HepG2 (cell line): ENCODE measurements around the gene MICA. TPM values are rescaled to one million over a fixed set of nuclear protein-coding genes. Genes with fewer than 3 reads are reported as not detected.

Experiments used
- ADNP ChIP-seq: sonication (generic); formaldehyde crosslinking; IDR thresholded peaks from 2 replicates; pipeline ENCODE4 v1.4.0; 2020; ENCODE audit warnings: missing genetic modification reagents
- ATF1 ChIP-seq: IDR thresholded peaks from 2 replicates; pipeline ENCODE4 v1.6.1; 2016; ENCODE audit warnings: mild to moderate bottlenecking, control low read depth
- ATM ChIP-seq: fragments of 450-650 bp; IDR thresholded peaks from 2 replicates; pipeline ENCODE4 v1.7.1; 2017; ENCODE audit warnings: mild to moderate bottlenecking, borderline replicate concordance
- CC2D1A ChIP-seq: sonication (generic); formaldehyde crosslinking; IDR thresholded peaks from 2 replicates; pipeline ENCODE4 v1.8.1; 2023; ENCODE audit warnings: mild to moderate bottlenecking, missing genetic modification reagents
- ISL2 ChIP-seq: sonication (generic); formaldehyde crosslinking; IDR thresholded peaks from 2 replicates; pipeline ENCODE4 v1.5.0; 2020; ENCODE audit warnings: missing genetic modification reagents
- NFATC3 ChIP-seq: sonication (generic); formaldehyde crosslinking; IDR thresholded peaks from 2 replicates; pipeline ENCODE4 v1.5.1; 2020; ENCODE audit warnings: mild to moderate bottlenecking, missing genetic modification reagents
- PAWR ChIP-seq: sonication (generic); formaldehyde crosslinking; IDR thresholded peaks from 2 replicates; pipeline ENCODE4 v1.4.0; 2020; ENCODE audit warnings: missing genetic modification reagents, mild to moderate bottlenecking, borderline replicate concordance
- SALL1 ChIP-seq: sonication (generic); formaldehyde crosslinking; IDR thresholded peaks from 2 replicates; pipeline ENCODE4 v1.8.0; 2022; ENCODE audit warnings: mild to moderate bottlenecking, missing genetic modification reagents
- SOX6 ChIP-seq, 2 experiments: fragments of 450-650 bp in 1 of 2; sonication (generic) in 1 of 2; formaldehyde crosslinking in 1 of 2; IDR thresholded peaks; 2 replicates each; pipeline versions ENCODE4 v1.4.0 to v1.6.1; 2017 to 2020; ENCODE audit warnings: antibody characterized with exemption in 1 of 2, mild to moderate bottlenecking in 1 of 2, missing genetic modification reagents in 1 of 2
- TAF1 ChIP-seq: sonication (generic); formaldehyde crosslinking; IDR thresholded peaks from 2 replicates; pipeline ENCODE4 v1.4.0; 2020; ENCODE audit warnings: missing genetic modification reagents
- ZMYM2 ChIP-seq: sonication (generic); formaldehyde crosslinking; IDR thresholded peaks from 2 replicates; pipeline ENCODE4 v1.8.0; 2022; ENCODE audit warnings: mild to moderate bottlenecking, missing genetic modification reagents
- ZNF235 ChIP-seq: sonication (generic); formaldehyde crosslinking; IDR thresholded peaks from 2 replicates; pipeline ENCODE4 v1.8.1; 2023; ENCODE audit warnings: mild to moderate bottlenecking, missing genetic modification reagents, borderline replicate concordance
- ZNF788 ChIP-seq: sonication (generic); formaldehyde crosslinking; IDR thresholded peaks from 2 replicates; pipeline ENCODE4 v1.5.0; 2020; ENCODE audit warnings: mild to moderate bottlenecking, missing genetic modification reagents, borderline replicate concordance
- polyA plus RNA-seq, 8 experiments: library from polyadenylated mRNA; depleted of rRNA in 3 of 8; stranded (reverse) in 7 of 8; unstranded in 1 of 8; fragments of >200 nt; fragmentation: Illumina TruSeq in 4 of 8; extraction: Trizol in 4 of 8; gene quantifications; 2 replicates each; pipeline versions ENCODE4 v1.2.1 to v1.2.3, GENCODE V29; 2011 to 2016; ENCODE audit warnings: low read depth in 4 of 8, missing spikeins in 1 of 8, mixed read lengths in 1 of 8; ENCODE audit not compliant: insufficient read depth in 1 of 8
- total RNA-seq, 5 experiments: library from RNA; depleted of rRNA; stranded (reverse); fragments of >200 nt; fragmentation: Illumina TruSeq; extraction: Trizol; gene quantifications; 2 replicates each; pipeline ENCODE4 v1.2.3, GENCODE V29; 2016; ENCODE audit warnings: low read depth in 1 of 5
- TF ChIP-seq, protein P1 (sequence below): sonication (generic); formaldehyde crosslinking; conservative IDR thresholded peaks from 2 replicates; pipeline ENCODE4 v1.4.0; 2020; ENCODE audit warnings: mild to moderate bottlenecking, missing genetic modification reagents, moderate library complexity
- TF ChIP-seq, protein P2 (sequence below): sonication (generic); formaldehyde crosslinking; IDR thresholded peaks from 2 replicates; pipeline ENCODE4 v1.4.0; 2020; ENCODE audit warnings: missing genetic modification reagents, borderline replicate concordance
- TF ChIP-seq, protein P3 (sequence below): sonication (generic); formaldehyde crosslinking; IDR thresholded peaks from 2 replicates; pipeline ENCODE4 v1.4.0; 2020; ENCODE audit warnings: mild to moderate bottlenecking, missing genetic modification reagents
- TF ChIP-seq, protein P4 (sequence below): sonication (generic); formaldehyde crosslinking; IDR thresholded peaks from 2 replicates; pipeline ENCODE4 v1.5.0; 2020; ENCODE audit warnings: mild to moderate bottlenecking, missing genetic modification reagents
- TF ChIP-seq, protein P5 (sequence below): sonication (generic); formaldehyde crosslinking; IDR thresholded peaks from 2 replicates; pipeline ENCODE4 v1.8.0; 2022; ENCODE audit warnings: missing genetic modification reagents, mild to moderate bottlenecking, moderate library complexity, borderline replicate concordance

The MICA gene
- total and polyA plus RNA-seq, 2 of the 13 experiments (the other 11 are each of a cell fraction or from before 2014, with no cell fraction given), result 21.6 to 38.1 TPM

DNA sequence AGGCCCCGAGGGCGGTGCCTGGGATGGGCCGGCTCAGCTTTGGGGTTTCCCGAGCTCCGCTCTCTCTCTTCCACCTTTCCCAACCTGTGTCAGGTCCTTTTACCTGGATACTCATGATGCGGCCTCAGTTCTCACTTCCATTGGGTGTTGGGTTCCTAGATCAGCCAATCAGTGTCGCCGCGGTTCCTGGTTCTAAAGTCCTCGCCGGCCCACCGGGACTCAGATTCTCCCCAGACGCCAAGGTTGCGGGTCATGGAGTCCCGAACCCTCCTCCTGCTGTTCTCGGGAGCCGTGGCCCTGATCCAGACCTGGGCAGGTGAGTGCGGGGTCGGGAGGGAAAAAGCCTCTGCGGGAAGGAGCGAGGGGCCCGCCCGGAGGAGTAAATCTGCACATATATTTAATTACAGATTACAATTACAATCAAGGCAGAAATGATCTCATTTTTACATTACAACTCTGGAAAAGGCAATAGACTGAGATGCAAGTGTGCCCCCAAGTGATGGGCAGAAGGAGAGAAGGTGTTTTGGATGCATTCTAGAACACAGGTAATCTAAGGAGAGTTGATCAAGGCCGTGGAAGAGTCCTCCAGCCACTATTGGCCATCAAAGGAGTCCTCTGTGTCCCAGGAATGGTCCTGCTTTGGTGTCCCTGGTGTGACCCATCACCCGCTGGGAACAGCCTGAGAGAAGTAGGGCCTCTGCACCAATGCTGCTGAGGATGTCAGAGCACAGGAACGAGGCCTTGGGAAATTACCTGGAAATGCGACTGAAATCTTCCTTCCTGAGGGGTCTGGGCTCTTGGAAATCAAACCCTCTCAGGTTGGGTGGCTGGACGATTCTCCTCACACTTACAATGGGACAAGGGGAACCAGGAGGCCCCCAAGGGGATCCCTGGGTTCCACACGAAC lies 59.8 kb downstream of the MICA start (continued):
- TF ChIP-seq ISL2 (CRISPR knock-in tag) (0 out of 2 replicates have a peak, but pooled peaks have one; percentile 28), ZMYM2 (CRISPR knock-in tag) (no peak), SALL1 (CRISPR knock-in tag) (peak; percentile 18; the same call in 1 of the 2 replicates), ZNF788 (CRISPR knock-in tag) (no peak), TAF1 (CRISPR knock-in tag) (peak; percentile 62; the same call in 1 of the 2 replicates), ATM (no peak), ATF1 (CRISPR knock-in tag) (peak; percentile 96), ADNP (CRISPR knock-in tag) (no peak), NFATC3 (CRISPR knock-in tag) (no peak), CC2D1A (CRISPR knock-in tag) (no peak), SOX6 (IDR thresholded peaks at IDR 0.05) (no peak), SOX6 (CRISPR knock-in tag; IDR thresholded peaks at IDR 0.05) (peak; percentile 36; the same call in 1 of the 2 replicates), PAWR (CRISPR knock-in tag) (no peak), ZNF235 (no peak)
- TF ChIP-seq, protein P1, sequence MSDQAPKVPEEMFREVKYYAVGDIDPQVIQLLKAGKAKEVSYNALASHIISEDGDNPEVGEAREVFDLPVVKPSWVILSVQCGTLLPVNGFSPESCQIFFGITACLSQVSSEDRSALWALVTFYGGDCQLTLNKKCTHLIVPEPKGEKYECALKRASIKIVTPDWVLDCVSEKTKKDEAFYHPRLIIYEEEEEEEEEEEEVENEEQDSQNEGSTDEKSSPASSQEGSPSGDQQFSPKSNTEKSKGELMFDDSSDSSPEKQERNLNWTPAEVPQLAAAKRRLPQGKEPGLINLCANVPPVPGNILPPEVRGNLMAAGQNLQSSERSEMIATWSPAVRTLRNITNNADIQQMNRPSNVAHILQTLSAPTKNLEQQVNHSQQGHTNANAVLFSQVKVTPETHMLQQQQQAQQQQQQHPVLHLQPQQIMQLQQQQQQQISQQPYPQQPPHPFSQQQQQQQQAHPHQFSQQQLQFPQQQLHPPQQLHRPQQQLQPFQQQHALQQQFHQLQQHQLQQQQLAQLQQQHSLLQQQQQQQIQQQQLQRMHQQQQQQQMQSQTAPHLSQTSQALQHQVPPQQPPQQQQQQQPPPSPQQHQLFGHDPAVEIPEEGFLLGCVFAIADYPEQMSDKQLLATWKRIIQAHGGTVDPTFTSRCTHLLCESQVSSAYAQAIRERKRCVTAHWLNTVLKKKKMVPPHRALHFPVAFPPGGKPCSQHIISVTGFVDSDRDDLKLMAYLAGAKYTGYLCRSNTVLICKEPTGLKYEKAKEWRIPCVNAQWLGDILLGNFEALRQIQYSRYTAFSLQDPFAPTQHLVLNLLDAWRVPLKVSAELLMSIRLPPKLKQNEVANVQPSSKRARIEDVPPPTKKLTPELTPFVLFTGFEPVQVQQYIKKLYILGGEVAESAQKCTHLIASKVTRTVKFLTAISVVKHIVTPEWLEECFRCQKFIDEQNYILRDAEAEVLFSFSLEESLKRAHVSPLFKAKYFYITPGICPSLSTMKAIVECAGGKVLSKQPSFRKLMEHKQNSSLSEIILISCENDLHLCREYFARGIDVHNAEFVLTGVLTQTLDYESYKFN (CRISPR knock-in tag), result peak; percentile 33; the same call in 1 of the 2 replicates
- TF ChIP-seq, protein P2, sequence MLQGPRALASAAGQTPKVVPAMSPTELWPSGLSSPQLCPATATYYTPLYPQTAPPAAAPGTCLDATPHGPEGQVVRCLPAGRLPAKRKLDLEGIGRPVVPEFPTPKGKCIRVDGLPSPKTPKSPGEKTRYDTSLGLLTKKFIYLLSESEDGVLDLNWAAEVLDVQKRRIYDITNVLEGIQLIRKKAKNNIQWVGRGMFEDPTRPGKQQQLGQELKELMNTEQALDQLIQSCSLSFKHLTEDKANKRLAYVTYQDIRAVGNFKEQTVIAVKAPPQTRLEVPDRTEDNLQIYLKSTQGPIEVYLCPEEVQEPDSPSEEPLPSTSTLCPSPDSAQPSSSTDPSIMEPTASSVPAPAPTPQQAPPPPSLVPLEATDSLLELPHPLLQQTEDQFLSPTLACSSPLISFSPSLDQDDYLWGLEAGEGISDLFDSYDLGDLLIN (CRISPR knock-in tag), result no peak
- TF ChIP-seq, protein P3, sequence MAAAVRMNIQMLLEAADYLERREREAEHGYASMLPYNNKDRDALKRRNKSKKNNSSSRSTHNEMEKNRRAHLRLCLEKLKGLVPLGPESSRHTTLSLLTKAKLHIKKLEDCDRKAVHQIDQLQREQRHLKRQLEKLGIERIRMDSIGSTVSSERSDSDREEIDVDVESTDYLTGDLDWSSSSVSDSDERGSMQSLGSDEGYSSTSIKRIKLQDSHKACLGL, result no peak
- TF ChIP-seq, protein P4, sequence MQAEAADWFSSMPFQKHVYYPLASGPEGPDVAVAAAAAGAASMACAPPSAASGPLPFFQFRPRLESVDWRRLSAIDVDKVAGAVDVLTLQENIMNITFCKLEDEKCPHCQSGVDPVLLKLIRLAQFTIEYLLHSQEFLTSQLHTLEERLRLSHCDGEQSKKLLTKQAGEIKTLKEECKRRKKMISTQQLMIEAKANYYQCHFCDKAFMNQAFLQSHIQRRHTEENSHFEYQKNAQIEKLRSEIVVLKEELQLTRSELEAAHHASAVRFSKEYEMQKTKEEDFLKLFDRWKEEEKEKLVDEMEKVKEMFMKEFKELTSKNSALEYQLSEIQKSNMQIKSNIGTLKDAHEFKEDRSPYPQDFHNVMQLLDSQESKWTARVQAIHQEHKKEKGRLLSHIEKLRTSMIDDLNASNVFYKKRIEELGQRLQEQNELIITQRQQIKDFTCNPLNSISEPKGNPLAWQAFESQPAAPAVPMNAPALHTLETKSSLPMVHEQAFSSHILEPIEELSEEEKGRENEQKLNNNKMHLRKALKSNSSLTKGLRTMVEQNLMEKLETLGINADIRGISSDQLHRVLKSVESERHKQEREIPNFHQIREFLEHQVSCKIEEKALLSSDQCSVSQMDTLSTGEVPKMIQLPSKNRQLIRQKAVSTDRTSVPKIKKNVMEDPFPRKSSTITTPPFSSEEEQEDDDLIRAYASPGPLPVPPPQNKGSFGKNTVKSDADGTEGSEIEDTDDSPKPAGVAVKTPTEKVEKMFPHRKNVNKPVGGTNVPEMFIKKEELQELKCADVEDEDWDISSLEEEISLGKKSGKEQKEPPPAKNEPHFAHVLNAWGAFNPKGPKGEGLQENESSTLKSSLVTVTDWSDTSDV (CRISPR knock-in tag), result 0 out of 2 replicates have a peak, but pooled peaks have one; percentile 32
- TF ChIP-seq, protein P5, sequence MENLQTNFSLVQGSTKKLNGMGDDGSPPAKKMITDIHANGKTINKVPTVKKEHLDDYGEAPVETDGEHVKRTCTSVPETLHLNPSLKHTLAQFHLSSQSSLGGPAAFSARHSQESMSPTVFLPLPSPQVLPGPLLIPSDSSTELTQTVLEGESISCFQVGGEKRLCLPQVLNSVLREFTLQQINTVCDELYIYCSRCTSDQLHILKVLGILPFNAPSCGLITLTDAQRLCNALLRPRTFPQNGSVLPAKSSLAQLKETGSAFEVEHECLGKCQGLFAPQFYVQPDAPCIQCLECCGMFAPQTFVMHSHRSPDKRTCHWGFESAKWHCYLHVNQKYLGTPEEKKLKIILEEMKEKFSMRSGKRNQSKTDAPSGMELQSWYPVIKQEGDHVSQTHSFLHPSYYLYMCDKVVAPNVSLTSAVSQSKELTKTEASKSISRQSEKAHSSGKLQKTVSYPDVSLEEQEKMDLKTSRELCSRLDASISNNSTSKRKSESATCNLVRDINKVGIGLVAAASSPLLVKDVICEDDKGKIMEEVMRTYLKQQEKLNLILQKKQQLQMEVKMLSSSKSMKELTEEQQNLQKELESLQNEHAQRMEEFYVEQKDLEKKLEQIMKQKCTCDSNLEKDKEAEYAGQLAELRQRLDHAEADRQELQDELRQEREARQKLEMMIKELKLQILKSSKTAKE (CRISPR knock-in tag), result no peak
